HK-2 (cell line): ENCODE measurements around the gene KCNN2.
"Not testable (repeated sequence)": the region's sequence is repeated elsewhere in the genome, so short reads cannot be mapped to it uniquely, and the experiment has no call there.

Experiments used
- DNase-seq: peaks from one replicate; pipeline ENCODE4 v3.0.0-alpha.2; 2018; ENCODE audit not compliant: unreplicated experiment

KCNN2 gene

GRCh38 chr5:114419959-114420358 is 58.1 kb downstream of the KCNN2 start:
- DNase-seq = no peak

GRCh38 chr5:114427204-114427603 is 65.3 kb downstream of the KCNN2 start:
- DNase-seq = no peak

GRCh38 chr5:114430532-114430931 is 68.7 kb downstream of the KCNN2 start:
- DNase-seq = no peak

GRCh38 chr5:114432684-114433083 is 70.8 kb downstream of the KCNN2 start:
- not testable (repeated sequence) for DNase-seq

- no peak for DNase-seq
Measured at GRCh38 chr5:114434396-114435219, 72.7 kb downstream of the KCNN2 start.

- no peak for DNase-seq
Measured at GRCh38 chr5:114435220-114435481, 73.3 kb downstream of the KCNN2 start.

- DNase-seq = no peak
Measured at GRCh38 chr5:114435885-114436299, 74.0 kb downstream of the KCNN2 start.

GRCh38 chr5:114437936-114438335 is 76.1 kb downstream of the KCNN2 start:
- DNase-seq = no peak

GRCh38 chr5:114438471-114438870 is 76.6 kb downstream of the KCNN2 start:
- no peak for DNase-seq

GRCh38 chr5:114447084-114447773 is 85.4 kb downstream of the KCNN2 start:
- DNase-seq = no peak

GRCh38 chr5:114448481-114448880 is 86.6 kb downstream of the KCNN2 start:
- DNase-seq = no peak

GRCh38 chr5:114449860-114450421 is 88.1 kb downstream of the KCNN2 start:
- DNase-seq = peak; percentile 28

GRCh38 chr5:114450437-114450836 is 88.6 kb downstream of the KCNN2 start:
- no peak for DNase-seq

- no peak for DNase-seq
Measured at GRCh38 chr5:114458726-114459125, 96.9 kb downstream of the KCNN2 start.

- no peak for DNase-seq
Measured at GRCh38 chr5:114467171-114467570, 105.3 kb downstream of the KCNN2 start.

- no peak for DNase-seq
Measured at GRCh38 chr5:114467729-114468128, 105.9 kb downstream of the KCNN2 start.

- no peak for DNase-seq
Measured at GRCh38 chr5:114469372-114469771, 107.5 kb downstream of the KCNN2 start.

- no peak for DNase-seq
Measured at GRCh38 chr5:114471529-114471928, 109.7 kb downstream of the KCNN2 start.

GRCh38 chr5:114473541-114473940 is 111.7 kb downstream of the KCNN2 start:
- no peak for DNase-seq

GRCh38 chr5:114477816-114478334 is 116.0 kb downstream of the KCNN2 start:
- no peak for DNase-seq

GRCh38 chr5:114500756-114501155 is 138.9 kb downstream of the KCNN2 start:
- DNase-seq = no peak

GRCh38 chr5:114504560-114504959 is 142.7 kb downstream of the KCNN2 start:
- DNase-seq = no peak

GRCh38 chr5:114524221-114524620 is 162.4 kb downstream of the KCNN2 start:
- DNase-seq = no peak
